Stimulated activated CD4-positive, alpha-beta T cell treated with anti-CD3 and anti-CD28 coated beads, Interleukin-2, amount 100 ng/mL, for 4 hours (primary cell): ENCODE measurements around the gene EXOC4.
"Not testable (repeated sequence)": the region's sequence is repeated elsewhere in the genome, so short reads cannot be mapped to it uniquely, and the experiment has no call there.

Experiments used
- DNase-seq: peaks from one replicate; pipeline ENCODE4 v3.0.0-alpha.2; 2020; ENCODE audit warnings: low read depth

Gene EXOC4

GRCh38 chr7:133275446-133276095 lies 22.7 kb downstream of the EXOC4 start:
- no peak for DNase-seq

- not testable (repeated sequence) for DNase-seq
Observed at GRCh38 chr7:133278975-133279374, 26.1 kb downstream of the EXOC4 start.

DNA sequence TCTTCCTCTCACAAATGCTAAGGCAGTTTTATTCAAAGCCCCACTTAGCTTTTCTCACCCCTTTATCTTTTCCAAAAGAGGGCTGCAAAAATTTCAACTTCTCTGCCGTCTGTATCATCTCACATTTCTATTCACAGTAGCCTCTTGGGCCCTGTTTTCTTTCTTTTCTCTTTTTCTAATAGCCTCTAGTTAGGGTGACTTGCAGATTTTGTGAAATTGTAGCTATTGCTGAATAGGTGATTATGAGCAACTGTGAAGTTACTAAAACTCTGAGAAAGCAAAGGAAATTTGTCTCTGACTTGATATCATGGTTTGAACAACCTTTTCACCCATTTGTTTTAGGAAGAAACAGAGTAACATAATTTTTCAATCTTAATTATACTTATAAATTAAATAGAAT lies 29.2 kb downstream of the EXOC4 start:
- no peak for DNase-seq

- no peak for DNase-seq
Observed at GRCh38 chr7:133284092-133284491, 31.2 kb downstream of the EXOC4 start.

DNA sequence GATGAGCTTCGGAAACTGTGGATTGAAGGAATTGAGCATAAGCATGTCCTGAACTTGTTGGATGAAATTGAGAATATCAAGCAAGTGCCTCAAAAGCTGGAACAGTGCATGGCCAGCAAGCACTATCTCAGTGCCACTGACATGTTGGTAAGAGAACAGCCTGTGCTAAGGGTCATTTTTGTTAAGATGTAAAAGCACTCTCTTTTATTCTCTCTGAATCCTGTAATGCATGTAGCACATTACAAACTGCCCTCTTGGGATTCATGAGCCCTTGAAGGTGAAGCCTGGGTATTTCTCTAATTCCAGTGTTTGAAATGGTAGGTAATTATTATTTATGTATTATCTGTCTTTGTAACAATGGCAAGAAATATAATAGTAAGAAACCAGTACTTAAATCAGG lies 36.1 kb downstream of the EXOC4 start:
- DNase-seq = no peak

- no peak for DNase-seq
Observed at GRCh38 chr7:133290041-133290440, 37.2 kb downstream of the EXOC4 start.

- DNase-seq = no peak
Observed at GRCh38 chr7:133290676-133291333, 37.9 kb downstream of the EXOC4 start.

DNA sequence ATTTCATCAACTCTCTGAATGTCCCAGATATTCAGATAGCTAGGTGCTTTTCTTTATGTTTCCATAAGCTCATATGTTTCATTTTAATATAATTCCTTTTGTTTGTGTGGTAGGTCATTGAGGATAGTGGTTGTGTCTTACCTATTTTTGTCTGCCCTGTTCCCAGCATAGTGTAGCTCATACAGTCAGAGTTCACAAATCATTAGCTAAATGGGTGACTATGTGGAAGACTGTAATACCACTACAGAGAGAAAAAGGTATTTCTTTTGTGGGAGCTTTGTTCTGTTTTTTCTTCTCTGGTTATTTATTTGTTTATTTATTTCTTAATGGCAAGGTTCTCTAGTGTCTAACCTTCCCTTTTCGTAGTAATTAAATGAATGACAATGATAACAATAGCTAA lies 39.8 kb downstream of the EXOC4 start:
- no peak for DNase-seq

- DNase-seq = no peak
Observed at GRCh38 chr7:133293384-133294160, 40.7 kb downstream of the EXOC4 start.

- DNase-seq = no peak
Observed at GRCh38 chr7:133294234-133294633, 41.4 kb downstream of the EXOC4 start.

DNA sequence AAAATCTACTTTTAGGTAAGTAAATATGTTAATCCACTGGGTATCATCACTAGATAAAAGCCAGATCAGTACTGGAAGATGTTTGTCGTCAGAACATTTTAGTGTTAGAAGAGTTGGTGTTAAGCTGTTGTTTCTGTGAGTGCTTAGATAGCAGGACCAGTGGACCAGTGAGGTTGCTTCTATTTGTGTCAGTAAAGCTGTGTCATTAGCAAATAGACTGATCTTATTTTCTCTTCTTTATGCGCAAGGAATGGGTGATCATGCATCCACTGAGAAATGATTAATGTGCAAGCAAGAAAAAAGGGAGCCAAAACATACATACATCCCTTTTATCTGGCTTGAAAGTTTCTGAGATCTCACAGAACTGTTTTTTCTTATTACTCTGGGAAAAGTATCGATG lies 42.6 kb downstream of the EXOC4 start:
- no peak for DNase-seq

GRCh38 chr7:133297093-133297492 lies 44.2 kb downstream of the EXOC4 start:
- DNase-seq = no peak

DNA sequence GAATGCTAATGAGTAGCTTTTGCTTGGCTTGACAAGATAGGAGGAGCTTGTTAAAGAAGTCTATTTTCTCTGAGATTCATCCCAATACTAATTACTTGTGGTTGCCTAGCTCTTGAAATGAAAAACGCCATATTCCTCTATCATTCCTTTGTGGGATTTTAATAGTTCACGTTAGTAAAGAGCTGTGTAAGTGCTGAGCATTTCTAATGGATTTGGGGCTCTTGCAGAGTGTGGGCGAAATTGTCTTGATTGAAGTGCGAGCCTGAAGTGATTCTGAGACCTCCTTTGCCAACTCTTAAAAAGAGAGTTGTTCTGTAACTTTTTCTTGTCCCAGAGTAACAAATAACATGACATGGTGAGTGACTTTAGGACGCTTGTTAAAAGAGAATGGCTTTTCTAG lies 45.2 kb downstream of the EXOC4 start:
- DNase-seq = no peak

GRCh38 chr7:133299676-133300075 lies 46.8 kb downstream of the EXOC4 start:
- no peak for DNase-seq

DNA sequence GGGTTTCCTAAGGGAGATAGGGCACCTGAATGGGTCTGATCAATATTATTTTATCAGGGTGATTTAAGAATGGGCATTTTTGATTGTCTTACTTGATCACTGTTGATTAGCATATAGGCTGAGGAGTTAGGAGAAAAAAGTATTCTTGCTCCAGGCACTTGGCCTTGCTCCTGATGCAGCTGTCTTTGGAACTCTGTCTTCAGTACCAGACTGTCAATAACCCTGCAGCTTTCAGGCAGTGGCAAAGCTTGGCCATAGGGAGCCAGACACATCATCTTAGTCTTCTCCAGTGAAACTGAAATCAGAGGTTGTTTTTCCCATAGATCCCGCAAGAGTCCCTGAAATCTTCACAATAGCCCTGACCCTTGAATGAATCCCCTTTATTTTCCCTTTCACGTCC lies 47.2 kb downstream of the EXOC4 start:
- no peak for DNase-seq

GRCh38 chr7:133300811-133301210 lies 47.9 kb downstream of the EXOC4 start:
- no peak for DNase-seq

GRCh38 chr7:133301444-133301843 lies 48.6 kb downstream of the EXOC4 start:
- DNase-seq = no peak

DNA sequence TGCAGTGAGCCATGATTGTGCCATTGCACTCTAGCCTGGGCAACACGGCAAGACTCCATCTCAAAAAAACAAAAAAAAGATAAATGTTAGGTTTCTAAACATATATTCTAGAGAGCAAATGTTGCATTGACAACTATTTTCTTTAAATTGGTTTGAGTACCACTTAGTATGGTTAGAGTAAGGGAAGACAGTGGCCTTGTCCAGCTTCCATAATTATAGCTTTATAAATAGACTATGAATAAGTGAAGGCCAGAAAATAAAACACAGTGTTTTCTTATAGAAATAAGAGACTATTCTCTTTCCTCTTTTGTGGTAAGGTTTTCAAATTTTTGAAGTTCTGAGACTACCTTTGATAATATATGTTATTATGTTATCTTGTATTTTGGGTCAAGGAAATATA lies 50.5 kb downstream of the EXOC4 start:
- DNase-seq = no peak

- DNase-seq = no peak
Observed at GRCh38 chr7:133303931-133304330, 51.1 kb downstream of the EXOC4 start.

- DNase-seq = no peak
Observed at GRCh38 chr7:133309333-133309732, 56.5 kb downstream of the EXOC4 start.

DNA sequence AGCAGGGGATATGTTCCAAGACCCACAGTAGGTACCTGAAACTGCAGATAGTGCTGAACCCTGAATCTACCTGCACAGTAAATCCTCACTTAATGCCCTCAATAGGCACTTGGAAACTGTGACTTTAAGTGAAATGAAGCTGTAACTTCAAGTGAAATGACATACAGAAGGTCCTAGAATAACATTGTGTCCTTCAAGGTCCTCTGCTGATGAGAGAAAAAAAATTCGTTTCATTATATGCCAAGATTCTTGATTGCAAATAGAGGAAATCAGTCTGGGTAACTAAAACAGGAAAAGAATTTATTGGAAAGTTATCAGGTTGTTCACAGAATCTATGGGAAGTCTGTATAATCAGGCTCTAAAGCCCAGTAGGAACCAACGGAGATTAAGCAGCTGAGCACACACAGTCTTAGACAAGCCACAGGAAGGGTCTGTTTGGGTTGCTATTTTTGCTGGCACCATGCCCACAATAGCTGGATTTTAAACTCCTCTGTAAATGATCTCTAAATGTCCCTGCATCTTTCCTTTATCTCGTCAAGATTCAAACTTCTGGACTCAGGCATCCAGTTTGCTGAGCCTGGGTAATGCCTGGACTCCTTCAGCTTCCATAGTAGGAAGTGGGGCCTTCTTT lies 57.5 kb downstream of the EXOC4 start:
- DNase-seq = no peak

DNA sequence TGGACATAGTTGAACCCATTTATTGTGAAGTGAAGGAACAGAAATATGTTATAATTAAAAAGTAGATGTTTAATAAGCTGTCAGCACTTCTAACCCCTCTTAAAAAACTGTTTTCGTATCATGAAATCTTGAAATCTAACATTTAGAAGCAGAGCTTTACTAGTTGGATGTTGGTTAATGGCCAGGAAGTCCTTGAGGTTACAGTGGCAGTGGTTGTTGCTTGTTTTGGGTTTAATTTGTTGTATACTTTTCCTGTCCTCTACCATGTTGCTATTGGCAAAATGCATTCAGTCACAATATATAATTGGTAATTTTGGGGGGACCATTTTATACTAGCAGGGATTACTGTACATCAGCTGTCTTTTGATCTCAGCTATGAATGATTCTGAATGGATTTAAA lies 60.7 kb downstream of the EXOC4 start:
- DNase-seq = no peak

DNA sequence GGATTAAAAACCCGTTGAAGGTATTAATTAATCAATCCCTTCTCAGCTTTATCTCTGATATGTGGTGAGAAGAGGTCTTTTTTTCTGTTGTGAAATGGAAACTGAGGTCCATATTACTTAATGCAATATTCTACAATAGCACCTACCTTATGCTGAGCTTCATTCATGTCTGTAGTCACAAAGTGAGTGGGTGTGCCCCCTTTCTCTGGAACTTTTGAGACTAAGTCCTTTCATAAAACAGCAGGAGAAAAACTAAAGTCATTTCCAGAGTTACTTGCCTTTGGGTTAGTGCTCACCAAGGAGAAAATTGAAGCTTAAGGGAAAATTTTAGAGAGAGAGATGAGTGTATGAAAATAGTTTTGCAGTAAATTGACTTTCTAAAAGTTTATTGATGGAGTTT lies 61.2 kb downstream of the EXOC4 start:
- no peak for DNase-seq
